ENCODE measurements around the gene TFF2. TPM values are rescaled to one million over a fixed set of nuclear protein-coding genes. Genes with fewer than 3 reads are reported as not detected.

TFF2 gene
- polyA plus RNA-seq, 1 donor (not counting 4 experiments of a cell fraction or from before 2014, with no cell fraction given) = not detected

DNA sequence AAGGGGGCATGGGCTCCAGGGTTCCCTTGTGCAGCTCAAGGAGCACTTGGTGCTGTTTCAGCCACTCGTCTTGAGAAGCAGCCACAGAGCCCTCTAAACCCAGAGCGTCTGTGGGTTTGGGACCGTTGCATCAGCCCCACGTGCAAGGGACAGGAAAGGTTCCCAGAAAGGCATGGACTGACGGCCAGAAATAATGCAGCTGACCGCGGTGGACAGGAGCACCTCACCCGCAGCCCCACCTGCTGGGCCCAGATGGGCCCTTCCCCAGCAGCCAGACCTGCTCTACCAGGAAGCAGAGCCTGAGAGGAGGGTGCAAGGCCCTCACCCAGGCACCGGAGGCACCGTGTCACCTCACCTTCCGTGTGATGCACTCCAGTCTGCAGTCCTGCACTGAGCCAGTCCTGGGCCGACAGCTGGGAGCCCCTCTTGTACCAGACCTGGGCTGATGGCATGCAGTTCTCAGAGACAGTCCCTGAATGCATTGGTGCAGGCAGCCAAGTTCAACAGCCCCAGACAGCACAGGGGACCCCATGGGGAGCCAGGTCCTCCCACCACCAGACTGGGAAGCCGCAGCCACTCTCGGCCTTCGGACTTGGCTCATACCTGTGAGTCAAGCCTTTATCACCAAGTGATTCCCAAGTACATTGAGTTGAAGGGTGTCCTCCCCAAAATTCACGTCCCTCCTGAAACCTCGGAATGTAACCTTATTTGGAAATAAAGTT lies 30.8 kb downstream of the TFF2 start:
- Histone ChIP-seq H3K27me3 (ENCODE audit: control insufficient read depth, extremely low read depth, insufficient read depth, low read length) (peaks cover 12% of the 10 kb centered on the region), H3K27ac (ENCODE audit: control insufficient read depth, insufficient read depth, low read length) (no peak overlapping the region), H3K36me3 (ENCODE audit: control insufficient read depth in 2 of 2, extremely low read depth in 1 of 2, insufficient read depth in 2 of 2, low read length in 2 of 2) (no peaks in the 10 kb centered on the region), H4K20me1 (ENCODE audit: control insufficient read depth, extremely low read depth, insufficient read depth, low read length) (no peaks in the 10 kb centered on the region), H3K4me1 (ENCODE audit: control insufficient read depth, extremely low read depth, insufficient read depth, low read length) (no peaks in the 10 kb centered on the region), H3K79me2 (ENCODE audit: control insufficient read depth, insufficient read depth, low read length) (no peaks in the 10 kb centered on the region), H2AFZ (ENCODE audit: control insufficient read depth, low read length) (no peak overlapping the region), H3K9ac (ENCODE audit: control insufficient read depth, extremely low read depth, insufficient read depth, low read length) (no peak overlapping the region), H3K4me3 (ENCODE audit: control insufficient read depth in 2 of 3, extremely low read depth in 1 of 3, insufficient read depth in 2 of 3, low read depth in 1 of 3, low read length in 3 of 3) (no peak overlapping the region), H3K9me1 (ENCODE audit: control insufficient read depth, extremely low read depth, insufficient read depth, low read length) (no peaks in the 10 kb centered on the region), H3K9me3 (ENCODE audit: control insufficient read depth, low read depth, low read length) (no peaks in the 10 kb centered on the region), H3K4me2 (ENCODE audit: control insufficient read depth, extremely low read depth, insufficient read depth, low read depth, low read length) (no peak overlapping the region)
- FAIRE-seq (no peak), DNase-seq (ENCODE audit: low read depth, low spot score) (no peak)
- TF ChIP-seq EZH2 (IDR thresholded peaks at IDR 0.05; ENCODE audit: low read length) = no peak
- TF ChIP-seq, protein P1, sequence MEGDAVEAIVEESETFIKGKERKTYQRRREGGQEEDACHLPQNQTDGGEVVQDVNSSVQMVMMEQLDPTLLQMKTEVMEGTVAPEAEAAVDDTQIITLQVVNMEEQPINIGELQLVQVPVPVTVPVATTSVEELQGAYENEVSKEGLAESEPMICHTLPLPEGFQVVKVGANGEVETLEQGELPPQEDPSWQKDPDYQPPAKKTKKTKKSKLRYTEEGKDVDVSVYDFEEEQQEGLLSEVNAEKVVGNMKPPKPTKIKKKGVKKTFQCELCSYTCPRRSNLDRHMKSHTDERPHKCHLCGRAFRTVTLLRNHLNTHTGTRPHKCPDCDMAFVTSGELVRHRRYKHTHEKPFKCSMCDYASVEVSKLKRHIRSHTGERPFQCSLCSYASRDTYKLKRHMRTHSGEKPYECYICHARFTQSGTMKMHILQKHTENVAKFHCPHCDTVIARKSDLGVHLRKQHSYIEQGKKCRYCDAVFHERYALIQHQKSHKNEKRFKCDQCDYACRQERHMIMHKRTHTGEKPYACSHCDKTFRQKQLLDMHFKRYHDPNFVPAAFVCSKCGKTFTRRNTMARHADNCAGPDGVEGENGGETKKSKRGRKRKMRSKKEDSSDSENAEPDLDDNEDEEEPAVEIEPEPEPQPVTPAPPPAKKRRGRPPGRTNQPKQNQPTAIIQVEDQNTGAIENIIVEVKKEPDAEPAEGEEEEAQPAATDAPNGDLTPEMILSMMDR (optimal IDR thresholded peaks at IDR 0.05 in 1 of 3, IDR thresholded peaks at IDR 0.05 in 1 of 3, conservative IDR thresholded peaks at IDR 0.05 in 1 of 3; ENCODE audit: extremely low read depth in 1 of 3, insufficient read depth in 2 of 3, low read length in 3 of 3) = no peak
- dilution Hi-C loops (cut with MboI; ENCODE audit: extremely low pct_ligation_motif_present, low sequenced_read_pairs) = no loop called here

DNA sequence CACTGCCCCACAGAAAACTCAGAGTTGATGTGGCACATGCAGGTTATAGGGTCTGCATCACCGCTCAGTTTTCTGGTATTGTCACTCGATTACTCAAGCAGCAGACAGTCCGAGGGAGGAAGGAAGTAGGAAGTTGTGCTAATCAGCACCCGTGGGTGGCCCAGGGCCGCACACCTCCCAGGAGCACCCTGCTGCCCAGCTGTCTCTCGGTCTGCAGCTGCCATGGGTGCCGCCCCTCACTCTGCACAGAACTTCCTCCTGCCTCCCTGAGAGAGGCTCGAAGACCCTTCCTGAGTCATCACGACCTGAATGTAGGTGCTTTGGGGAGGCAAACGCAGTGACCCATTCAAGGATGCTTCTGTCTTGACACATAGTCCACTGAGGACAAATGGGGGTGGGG lies 31.4 kb downstream of the TFF2 start:
- H3K4me1 ChIP-seq (ENCODE audit: control insufficient read depth, extremely low read depth, insufficient read depth, low read length) = no peaks in the 10 kb centered on the region
- no peaks in the 10 kb centered on the region for H3K9me3 ChIP-seq (ENCODE audit: control insufficient read depth, low read depth, low read length)
- H3K4me2 ChIP-seq (ENCODE audit: control insufficient read depth, extremely low read depth, insufficient read depth, low read depth, low read length) = no peak overlapping the region
- DNase-seq (ENCODE audit: low read depth, low spot score) = no peak
- no peak for TF ChIP-seq EZH2 (IDR thresholded peaks at IDR 0.05; ENCODE audit: low read length)
- TF ChIP-seq, protein P1 (optimal IDR thresholded peaks at IDR 0.05 in 1 of 3, IDR thresholded peaks at IDR 0.05 in 1 of 3, conservative IDR thresholded peaks at IDR 0.05 in 1 of 3; ENCODE audit: extremely low read depth in 1 of 3, insufficient read depth in 2 of 3, low read length in 3 of 3) = no peak
- dilution Hi-C loops (cut with MboI; ENCODE audit: extremely low pct_ligation_motif_present, low sequenced_read_pairs) = no loop called here
- peaks cover 12% of the 10 kb centered on the region for H3K27me3 ChIP-seq (ENCODE audit: control insufficient read depth, extremely low read depth, insufficient read depth, low read length)
- no peak overlapping the region for H3K9ac ChIP-seq (ENCODE audit: control insufficient read depth, extremely low read depth, insufficient read depth, low read length)
- no peaks in the 10 kb centered on the region for H3K9me1 ChIP-seq (ENCODE audit: control insufficient read depth, extremely low read depth, insufficient read depth, low read length)
- no peak overlapping the region for H3K27ac ChIP-seq (ENCODE audit: control insufficient read depth, insufficient read depth, low read length)
- no peak overlapping the region for H3K4me3 ChIP-seq (ENCODE audit: control insufficient read depth in 2 of 3, extremely low read depth in 1 of 3, insufficient read depth in 2 of 3, low read depth in 1 of 3, low read length in 3 of 3)
- no peak overlapping the region for H2AFZ ChIP-seq (ENCODE audit: control insufficient read depth, low read length)
- H3K79me2 ChIP-seq (ENCODE audit: control insufficient read depth, insufficient read depth, low read length) = no peaks in the 10 kb centered on the region
- FAIRE-seq = no peak
- H4K20me1 ChIP-seq (ENCODE audit: control insufficient read depth, extremely low read depth, insufficient read depth, low read length) = no peaks in the 10 kb centered on the region
- H3K36me3 ChIP-seq (ENCODE audit: control insufficient read depth in 2 of 2, extremely low read depth in 1 of 2, insufficient read depth in 2 of 2, low read length in 2 of 2) = no peaks in the 10 kb centered on the region

Measured in keratinocyte (primary cell).